Uterus (tissue), 2 donors: ENCODE data around the gene KIFAP3.

Source experiments
- POLR2A ChIP-seq, 2 donors: fragments of 450-650 bp; IDR thresholded peaks; one replicate each; pipeline ENCODE4 v1.6.1; 2016; ENCODE audit warnings: antibody characterized with exemption in 2 of 2, mild to moderate bottlenecking in 1 of 2, moderate library complexity in 1 of 2
- TF ChIP-seq, protein P1 (sequence below), 4 experiments: fragments of 200-600 bp in 2 of 4; fragments of 450-650 bp in 2 of 4; sonication (generic) in 2 of 4; IDR thresholded peaks; one replicate each; pipeline ENCODE4 v1.5.1; 2016 to 2019; ENCODE audit warnings: antibody characterized with exemption in 4 of 4, mild to moderate bottlenecking in 2 of 4, moderate library complexity in 1 of 4

DNA sequence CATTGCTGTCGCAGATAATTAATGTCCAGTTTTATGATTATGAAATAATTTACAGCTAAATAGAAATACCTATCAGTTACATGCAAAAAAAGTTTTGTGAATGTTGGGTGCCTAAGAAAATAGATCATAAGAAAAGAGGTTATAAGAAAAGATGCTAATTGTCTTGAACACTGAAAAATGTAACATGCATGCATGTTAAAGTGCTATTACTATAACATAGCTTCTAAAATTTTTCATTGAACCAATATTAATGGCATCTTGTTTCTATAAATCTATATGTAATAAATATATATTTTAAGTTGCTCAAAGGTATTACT lies 145.3 kb downstream of the KIFAP3 start:
- TF ChIP-seq, protein P1, sequence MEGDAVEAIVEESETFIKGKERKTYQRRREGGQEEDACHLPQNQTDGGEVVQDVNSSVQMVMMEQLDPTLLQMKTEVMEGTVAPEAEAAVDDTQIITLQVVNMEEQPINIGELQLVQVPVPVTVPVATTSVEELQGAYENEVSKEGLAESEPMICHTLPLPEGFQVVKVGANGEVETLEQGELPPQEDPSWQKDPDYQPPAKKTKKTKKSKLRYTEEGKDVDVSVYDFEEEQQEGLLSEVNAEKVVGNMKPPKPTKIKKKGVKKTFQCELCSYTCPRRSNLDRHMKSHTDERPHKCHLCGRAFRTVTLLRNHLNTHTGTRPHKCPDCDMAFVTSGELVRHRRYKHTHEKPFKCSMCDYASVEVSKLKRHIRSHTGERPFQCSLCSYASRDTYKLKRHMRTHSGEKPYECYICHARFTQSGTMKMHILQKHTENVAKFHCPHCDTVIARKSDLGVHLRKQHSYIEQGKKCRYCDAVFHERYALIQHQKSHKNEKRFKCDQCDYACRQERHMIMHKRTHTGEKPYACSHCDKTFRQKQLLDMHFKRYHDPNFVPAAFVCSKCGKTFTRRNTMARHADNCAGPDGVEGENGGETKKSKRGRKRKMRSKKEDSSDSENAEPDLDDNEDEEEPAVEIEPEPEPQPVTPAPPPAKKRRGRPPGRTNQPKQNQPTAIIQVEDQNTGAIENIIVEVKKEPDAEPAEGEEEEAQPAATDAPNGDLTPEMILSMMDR (IDR thresholded peaks at IDR 0.05) = peak in 1 of 4 experiments; percentile 3
- TF ChIP-seq POLR2A (IDR thresholded peaks at IDR 0.05) = no peak
